PFSK-1 (cell line): ENCODE measurements around the gene LIME1.

Experiments used
- FOXP2 ChIP-seq: optimal IDR thresholded peaks from 2 replicates; pipeline ENCODE3; 2011; ENCODE audit warnings: borderline replicate concordance, control low read depth, inconsistent platforms; ENCODE audit not compliant: insufficient read depth; ENCODE audit errors: extremely low read length, extremely low read depth
- POLR2AphosphoS5 ChIP-seq: IDR thresholded peaks from 2 replicates; pipeline ENCODE4 v1.6.1; 2012; ENCODE audit warnings: low read depth, mild to moderate bottlenecking, control low read depth, low read length, moderate library complexity
- REST ChIP-seq, 2 experiments: IDR thresholded peaks; 2 replicates each; pipeline versions ENCODE4 v1.6.1 to v1.8.0; 2011 to 2012; ENCODE audit warnings: low read depth in 2 of 2, low read length in 2 of 2, control low read depth in 1 of 2, inconsistent platforms in 1 of 2, mild to moderate bottlenecking in 1 of 2, moderate library complexity in 1 of 2; ENCODE audit not compliant: insufficient read depth in 1 of 2
- SIN3A ChIP-seq: IDR thresholded peaks from 2 replicates; pipeline ENCODE4 v1.6.1; 2012; ENCODE audit warnings: mild to moderate bottlenecking, low read length, moderate library complexity, borderline replicate concordance; ENCODE audit not compliant: insufficient read depth
- TAF1 ChIP-seq: IDR thresholded peaks from 2 replicates; pipeline ENCODE4 v1.6.1; 2012; ENCODE audit warnings: low read length, control low read depth, borderline replicate concordance; ENCODE audit not compliant: insufficient read depth

- peak in 1 of 2 experiments; percentile 44; a peak in 1 of 4 replicates for TF ChIP-seq REST (IDR thresholded peaks at IDR 0.05; ENCODE audit: insufficient read depth in 1 of 2, low read depth in 2 of 2, low read length in 2 of 2)
- peak; percentile 45 for TF ChIP-seq SIN3A
- TF ChIP-seq POLR2AphosphoS5: peak; percentile 49; the same call in 1 of the 2 replicates
- TF ChIP-seq TAF1: peak; percentile 86
- TF ChIP-seq FOXP2: no peak
Observed at GRCh38 chr20:63707558-63708300, 28.7 kb upstream of the LIME1 start, which contains the start of the genes ARFRP1 and ZGPAT.
